Mammary epithelial cell (primary cell): Measurements from ENCODE around the gene UBE2L5.

Source experiments
- EZH2 ChIP-seq: IDR thresholded peaks from 2 replicates; pipeline ENCODE4 v1.6.1; 2012; ENCODE audit warnings: low read length, inconsistent platforms, borderline replicate concordance
- TF ChIP-seq, protein P1 (sequence below), 2 donors: IDR thresholded peaks in 1 of 2; conservative IDR thresholded peaks in 1 of 2; 2 replicates each; pipeline ENCODE4 v1.5.1; 2011 to 2012; ENCODE audit warnings: inconsistent platforms in 2 of 2, low read length in 2 of 2, mild to moderate bottlenecking in 2 of 2, control low read depth in 1 of 2, low read depth in 1 of 2; ENCODE audit not compliant: insufficient read depth in 1 of 2; ENCODE audit errors: extremely low read depth in 1 of 2

DNA sequence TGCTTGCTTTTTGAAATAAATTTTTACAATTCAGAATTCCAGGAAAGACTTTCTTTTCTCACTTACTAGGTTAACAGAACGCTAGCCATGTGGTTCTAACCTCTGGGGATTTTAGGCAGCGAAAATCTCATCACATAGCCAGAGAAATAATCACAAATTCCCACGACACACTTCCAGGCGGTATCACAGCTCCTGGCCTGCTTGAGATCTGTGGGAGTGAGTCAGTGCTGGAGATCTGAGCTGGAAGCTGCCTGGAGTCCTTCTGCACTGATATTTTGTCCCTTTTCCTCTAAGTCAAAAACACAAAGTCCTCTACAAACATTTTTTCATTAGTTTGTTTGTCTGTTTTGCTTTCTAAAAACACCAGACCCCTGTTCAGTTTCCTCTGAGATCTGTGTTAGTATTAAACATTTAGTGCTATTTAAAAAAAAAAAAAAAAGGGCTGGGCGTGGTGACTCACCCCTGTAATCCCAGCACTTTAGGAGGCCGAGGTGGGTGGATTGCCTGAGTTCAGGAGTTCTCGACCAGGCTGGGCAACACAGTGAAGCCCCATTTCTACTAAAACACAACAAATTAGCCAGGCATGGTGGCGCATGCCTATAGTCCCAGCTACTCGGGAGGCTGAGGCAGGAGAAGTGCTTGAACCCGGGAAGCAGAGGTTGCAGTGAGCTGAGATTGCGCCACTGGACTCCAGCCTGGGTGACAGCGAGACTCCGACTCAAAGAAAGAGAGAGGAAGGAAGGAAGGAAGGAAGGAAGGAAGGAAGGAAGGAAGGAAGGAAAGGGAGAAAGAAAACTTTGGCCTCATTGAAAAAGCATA, 12.2 kb upstream of the UBE2L5 start:
- TF ChIP-seq, protein P1, sequence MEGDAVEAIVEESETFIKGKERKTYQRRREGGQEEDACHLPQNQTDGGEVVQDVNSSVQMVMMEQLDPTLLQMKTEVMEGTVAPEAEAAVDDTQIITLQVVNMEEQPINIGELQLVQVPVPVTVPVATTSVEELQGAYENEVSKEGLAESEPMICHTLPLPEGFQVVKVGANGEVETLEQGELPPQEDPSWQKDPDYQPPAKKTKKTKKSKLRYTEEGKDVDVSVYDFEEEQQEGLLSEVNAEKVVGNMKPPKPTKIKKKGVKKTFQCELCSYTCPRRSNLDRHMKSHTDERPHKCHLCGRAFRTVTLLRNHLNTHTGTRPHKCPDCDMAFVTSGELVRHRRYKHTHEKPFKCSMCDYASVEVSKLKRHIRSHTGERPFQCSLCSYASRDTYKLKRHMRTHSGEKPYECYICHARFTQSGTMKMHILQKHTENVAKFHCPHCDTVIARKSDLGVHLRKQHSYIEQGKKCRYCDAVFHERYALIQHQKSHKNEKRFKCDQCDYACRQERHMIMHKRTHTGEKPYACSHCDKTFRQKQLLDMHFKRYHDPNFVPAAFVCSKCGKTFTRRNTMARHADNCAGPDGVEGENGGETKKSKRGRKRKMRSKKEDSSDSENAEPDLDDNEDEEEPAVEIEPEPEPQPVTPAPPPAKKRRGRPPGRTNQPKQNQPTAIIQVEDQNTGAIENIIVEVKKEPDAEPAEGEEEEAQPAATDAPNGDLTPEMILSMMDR (conservative IDR thresholded peaks at IDR 0.05 in 1 of 2, IDR thresholded peaks at IDR 0.05 in 1 of 2; ENCODE audit: extremely low read depth in 1 of 2, insufficient read depth in 1 of 2, low read depth in 1 of 2, low read length in 2 of 2) = no peak
- no peak for TF ChIP-seq EZH2
